Muscle layer of duodenum (tissue), 2 donors: ENCODE measurements around the gene NGEF.
"Not testable (repeated sequence)": the region's sequence is repeated elsewhere in the genome, so short reads cannot be mapped to it uniquely, and the experiment has no call there.

Source experiments
- H3K27ac ChIP-seq: one replicate; pipeline ENCODE4 v1.7.0; 2013; ENCODE audit warnings: mild to moderate bottlenecking, low read length
- H3K27me3 ChIP-seq: one replicate; pipeline ENCODE4 v1.7.0; 2013; ENCODE audit warnings: low read depth, mild to moderate bottlenecking, control low read depth, low read length
- H3K36me3 ChIP-seq, 2 donors: one replicate each; pipeline ENCODE4 v1.7.0; 2013; ENCODE audit warnings: low read length in 2 of 2, control low read depth in 1 of 2, mild to moderate bottlenecking in 1 of 2; ENCODE audit not compliant: insufficient read depth in 2 of 2, control insufficient read depth in 1 of 2
- H3K4me1 ChIP-seq, 2 donors: one replicate each; pipeline ENCODE4 v1.7.0; 2013; ENCODE audit warnings: low read length in 2 of 2, mild to moderate bottlenecking in 2 of 2, control low read depth in 1 of 2, moderate library complexity in 1 of 2; ENCODE audit not compliant: insufficient read depth in 2 of 2, control insufficient read depth in 1 of 2
- H3K4me3 ChIP-seq, 2 donors: one replicate each; pipeline ENCODE4 v1.7.0; 2013; ENCODE audit warnings: low read length in 2 of 2, low read depth in 1 of 2, mild to moderate bottlenecking in 1 of 2
- H3K9me3 ChIP-seq, 2 donors: one replicate each; pipeline ENCODE4 v1.7.0; 2013; ENCODE audit warnings: low read length in 2 of 2, control low read depth in 1 of 2, mild to moderate bottlenecking in 1 of 2; ENCODE audit not compliant: control insufficient read depth in 1 of 2
- donor health status: healthy.

NGEF gene

DNA sequence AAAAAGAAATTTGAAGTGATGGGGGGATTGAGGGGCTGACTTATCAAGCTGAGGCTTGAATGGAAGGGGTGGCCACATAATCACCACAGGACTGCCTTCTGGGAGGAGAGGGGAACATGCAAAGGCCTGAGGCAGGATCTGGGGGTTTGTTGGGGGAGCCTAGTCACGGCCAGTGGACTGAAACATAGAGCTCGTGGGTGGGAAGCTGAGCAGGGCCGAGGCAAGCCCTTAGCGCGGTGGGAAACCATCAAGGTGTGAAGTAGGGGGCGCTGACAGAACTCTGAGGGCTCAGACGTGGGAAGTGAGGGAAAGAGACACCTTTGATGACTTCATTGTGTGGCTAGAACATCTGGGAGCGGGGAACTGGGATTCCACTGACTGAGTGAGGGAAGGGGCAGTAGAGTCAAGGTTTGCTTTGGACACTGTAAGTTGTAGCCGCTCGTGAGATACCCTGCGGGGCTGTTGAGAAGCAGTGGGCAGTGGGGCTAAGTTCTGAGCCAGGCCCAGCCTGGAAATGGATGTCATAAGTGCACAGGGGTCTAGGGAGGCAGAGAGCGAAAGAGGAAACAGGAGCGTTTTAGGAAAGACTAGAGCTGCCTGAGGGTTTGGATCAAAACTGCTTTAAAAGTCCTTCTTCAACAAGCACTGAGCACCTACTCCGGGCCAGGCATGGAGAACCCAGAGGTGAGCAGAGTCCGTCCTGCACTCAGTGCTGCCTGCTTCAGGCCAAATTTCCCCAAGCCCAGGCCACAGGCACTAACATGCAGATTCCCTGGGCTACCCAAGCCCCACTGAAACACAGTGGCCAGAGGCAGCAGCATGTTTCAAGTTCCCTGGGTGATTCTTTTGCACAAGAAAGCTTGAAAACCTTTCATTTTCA is 143.7 kb downstream of the NGEF start:
- H3K4me3 ChIP-seq, result no peak overlapping the region
- peaks cover 0 to 7% of the 10 kb centered on the region in 2 donors for H3K4me1 ChIP-seq
- H3K27me3 ChIP-seq, result no peaks in the 10 kb centered on the region
- H3K36me3 ChIP-seq, result no peaks in the 10 kb centered on the region
- H3K9me3 ChIP-seq, result no peaks in the 10 kb centered on the region
- H3K27ac ChIP-seq, result no peak overlapping the region

DNA sequence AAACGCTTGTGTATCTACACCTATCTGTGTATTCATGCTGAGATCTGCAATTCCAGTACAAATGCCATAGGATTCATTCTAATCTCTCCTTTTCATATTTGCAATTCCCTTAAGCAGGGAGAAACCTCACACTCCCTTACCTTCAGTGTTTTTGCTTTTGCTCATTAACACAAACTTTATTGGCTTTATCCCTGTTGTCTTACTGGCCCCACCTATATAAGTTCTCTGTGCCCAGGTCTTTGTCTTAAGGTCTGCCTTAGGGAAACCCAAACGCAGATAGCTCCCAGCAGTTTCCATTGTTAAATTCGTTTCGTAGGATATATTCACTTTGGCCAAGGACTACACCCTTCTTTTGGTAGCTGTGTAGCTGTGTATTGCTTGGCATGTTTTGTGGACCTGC is 147.0 kb downstream of the NGEF start:
- H3K4me1 ChIP-seq, result no peaks in the 10 kb centered on the region
- H3K27ac ChIP-seq, result no peak overlapping the region
- H3K36me3 ChIP-seq, result peaks cover 1 to 3% of the 10 kb centered on the region in 2 donors
- no peak overlapping the region for H3K4me3 ChIP-seq
- no peaks in the 10 kb centered on the region for H3K9me3 ChIP-seq
- no peaks in the 10 kb centered on the region for H3K27me3 ChIP-seq

DNA sequence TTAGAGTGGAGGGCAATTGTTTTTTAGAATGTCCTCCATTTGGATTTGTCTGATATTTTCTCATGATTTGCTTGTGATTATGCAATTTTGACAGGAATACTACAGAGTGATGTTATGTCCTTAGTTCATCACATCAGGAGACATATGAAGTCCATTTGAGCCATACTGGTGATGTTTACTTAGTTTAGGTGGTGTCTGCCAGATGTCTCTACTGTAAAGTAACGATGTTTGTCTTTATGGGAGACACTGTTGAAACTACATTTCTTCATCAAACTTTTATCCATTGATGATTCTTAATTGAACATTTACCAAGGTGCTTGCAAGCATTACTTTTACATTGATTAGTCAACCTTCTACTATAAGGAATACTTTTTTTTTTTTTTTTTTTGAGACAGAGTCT is 147.9 kb downstream of the NGEF start:
- Histone ChIP-seq H3K27ac (no peak overlapping the region), H3K4me1 (no peaks in the 10 kb centered on the region), H3K4me3 (no peak overlapping the region), H3K36me3 (peaks cover 3% of the 10 kb centered on the region in 2 donors), H3K27me3 (no peaks in the 10 kb centered on the region), H3K9me3 (no peaks in the 10 kb centered on the region)

DNA sequence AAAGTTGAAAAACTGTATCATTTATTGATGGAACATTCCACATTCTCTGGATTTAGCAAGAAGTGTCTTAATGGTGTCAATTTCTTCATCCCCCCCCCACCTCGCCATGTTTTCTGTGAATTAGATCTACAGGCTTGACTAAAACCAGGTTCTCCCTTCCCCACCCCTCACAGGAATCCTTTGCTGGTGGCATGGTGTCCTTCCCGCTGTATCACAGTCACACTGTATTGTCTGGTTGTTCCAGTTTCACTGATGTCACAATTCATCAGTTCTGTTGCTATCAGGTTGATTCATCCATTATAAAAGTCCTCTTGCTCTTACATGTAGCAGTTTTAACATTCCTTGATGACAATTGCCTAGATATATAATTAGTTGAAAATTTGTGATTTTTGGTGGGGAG is 149.1 kb downstream of the NGEF start:
- no peaks in the 10 kb centered on the region for H3K4me1 ChIP-seq
- no peaks in the 10 kb centered on the region for H3K9me3 ChIP-seq
- no peak overlapping the region for H3K27ac ChIP-seq
- peaks cover 8 to 9% of the 10 kb centered on the region in 2 donors for H3K36me3 ChIP-seq
- H3K27me3 ChIP-seq, result no peaks in the 10 kb centered on the region
- H3K4me3 ChIP-seq, result no peak overlapping the region

DNA sequence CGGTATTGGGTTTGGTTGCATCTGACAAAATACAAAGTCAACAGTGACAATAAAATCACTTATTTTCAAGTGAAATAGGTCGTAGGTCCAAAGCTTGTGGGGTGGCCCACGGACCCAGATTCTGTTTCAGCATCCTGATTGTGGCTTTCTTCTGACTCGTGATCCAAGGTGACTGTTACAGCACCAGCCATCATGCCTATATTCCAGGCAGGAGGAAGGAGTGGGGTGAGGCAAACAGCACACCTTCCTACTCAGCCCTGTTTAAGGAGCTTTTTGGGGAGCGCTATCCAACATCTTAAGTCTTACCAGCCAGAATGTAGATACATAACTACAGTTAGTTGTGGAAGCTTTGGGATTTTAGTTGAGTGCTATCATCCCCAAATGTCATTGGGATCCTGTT is 151.7 kb downstream of the NGEF start:
- H3K27me3 ChIP-seq, result no peaks in the 10 kb centered on the region
- no peaks in the 10 kb centered on the region for H3K4me1 ChIP-seq
- H3K36me3 ChIP-seq, result peaks cover 35% of the 10 kb centered on the region in 2 donors
- no peak overlapping the region for H3K4me3 ChIP-seq
- H3K27ac ChIP-seq, result no peak overlapping the region
- no peaks in the 10 kb centered on the region for H3K9me3 ChIP-seq

DNA sequence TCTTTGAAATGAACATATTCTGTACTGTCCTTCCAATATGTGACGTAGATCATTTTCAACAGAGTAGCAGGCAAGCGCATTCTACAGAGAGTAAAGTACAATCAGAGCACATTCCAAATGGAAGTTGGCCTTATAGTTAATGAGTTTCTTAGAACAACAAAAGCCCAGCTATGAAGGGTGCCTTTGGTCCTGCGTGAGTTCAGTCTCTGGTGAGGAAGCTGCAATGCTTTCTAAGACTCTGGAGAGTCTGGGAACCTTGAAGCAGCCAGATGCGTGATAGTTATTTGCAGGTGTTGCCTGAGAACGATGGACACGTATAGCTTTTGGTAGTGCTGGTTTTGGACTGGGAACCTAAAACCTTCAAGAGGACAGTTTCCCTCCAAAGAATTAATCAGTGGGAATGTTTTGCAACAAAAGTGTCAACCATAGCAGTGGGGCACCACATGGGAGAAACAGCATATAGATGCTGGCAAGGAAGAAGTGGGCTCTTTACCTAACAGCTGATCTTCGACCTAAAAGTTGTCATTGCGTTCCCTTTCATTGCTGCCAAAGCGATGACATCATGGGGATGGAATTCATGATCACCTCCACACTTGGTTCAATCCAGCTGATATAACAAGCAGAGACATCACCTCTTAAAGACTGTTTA is 152.3 kb downstream of the NGEF start:
- Histone ChIP-seq H3K9me3 (no peaks in the 10 kb centered on the region), H3K27ac (no peak overlapping the region), H3K27me3 (no peaks in the 10 kb centered on the region), H3K36me3 (peaks cover 37 to 42% of the 10 kb centered on the region in 2 donors), H3K4me3 (no peak overlapping the region), H3K4me1 (no peaks in the 10 kb centered on the region)

DNA sequence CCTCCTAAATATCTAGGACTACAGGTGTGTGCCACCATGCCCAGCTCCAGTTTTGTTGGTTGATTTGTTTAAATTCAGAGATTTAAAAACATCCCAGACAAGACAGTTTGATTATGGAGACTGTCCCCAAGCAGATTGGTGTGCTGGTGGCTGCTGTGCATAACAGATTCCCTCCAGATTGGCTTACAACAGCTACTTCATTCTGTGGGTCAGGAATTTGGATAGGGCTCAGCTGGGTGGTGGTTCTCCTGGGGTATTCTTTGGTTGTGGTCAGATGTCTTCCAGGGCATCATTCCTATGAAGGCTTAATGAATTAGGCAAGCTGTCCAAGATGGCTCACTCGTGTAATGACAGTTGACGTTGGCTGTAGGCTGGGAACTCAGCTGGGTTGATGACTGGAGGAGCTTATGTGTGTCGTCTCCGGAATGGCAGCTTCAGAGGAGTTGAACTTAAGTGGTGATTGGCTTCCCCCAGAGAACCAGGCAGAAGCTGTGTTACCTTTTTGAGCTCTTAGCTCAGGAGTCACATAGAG is 153.6 kb downstream of the NGEF start:
- no peaks in the 10 kb centered on the region for H3K9me3 ChIP-seq
- H3K27me3 ChIP-seq, result no peaks in the 10 kb centered on the region
- H3K36me3 ChIP-seq, result peaks cover 40 to 45% of the 10 kb centered on the region in 2 donors
- no peak overlapping the region for H3K4me3 ChIP-seq
- no peak overlapping the region for H3K27ac ChIP-seq
- no peaks in the 10 kb centered on the region for H3K4me1 ChIP-seq

DNA sequence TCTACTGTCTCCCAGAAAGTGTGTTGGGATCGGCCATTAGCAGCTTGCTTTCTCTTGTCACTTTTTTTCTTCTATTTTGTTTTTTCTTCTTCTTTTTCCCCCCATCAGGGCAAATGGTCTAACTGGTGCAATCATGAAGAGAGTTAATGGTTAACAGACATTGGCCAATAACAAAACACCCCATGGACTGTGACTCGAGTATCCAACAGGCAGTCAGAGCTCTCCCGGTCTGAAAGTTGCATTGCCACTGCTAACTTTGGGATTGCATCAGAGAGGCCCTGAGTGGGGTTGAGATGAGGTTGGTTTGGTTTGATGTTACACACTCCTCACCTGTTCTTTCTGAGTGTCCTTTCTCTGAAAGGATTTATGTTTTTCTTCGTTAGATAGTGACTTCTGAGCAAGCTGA is 155.9 kb downstream of the NGEF start:
- peaks cover 0 to 7% of the 10 kb centered on the region in 2 donors for H3K4me1 ChIP-seq
- no peak overlapping the region for H3K4me3 ChIP-seq
- H3K9me3 ChIP-seq, result no peaks in the 10 kb centered on the region
- no peak overlapping the region for H3K27ac ChIP-seq
- H3K27me3 ChIP-seq, result no peaks in the 10 kb centered on the region
- peaks cover 40 to 51% of the 10 kb centered on the region in 2 donors for H3K36me3 ChIP-seq

DNA sequence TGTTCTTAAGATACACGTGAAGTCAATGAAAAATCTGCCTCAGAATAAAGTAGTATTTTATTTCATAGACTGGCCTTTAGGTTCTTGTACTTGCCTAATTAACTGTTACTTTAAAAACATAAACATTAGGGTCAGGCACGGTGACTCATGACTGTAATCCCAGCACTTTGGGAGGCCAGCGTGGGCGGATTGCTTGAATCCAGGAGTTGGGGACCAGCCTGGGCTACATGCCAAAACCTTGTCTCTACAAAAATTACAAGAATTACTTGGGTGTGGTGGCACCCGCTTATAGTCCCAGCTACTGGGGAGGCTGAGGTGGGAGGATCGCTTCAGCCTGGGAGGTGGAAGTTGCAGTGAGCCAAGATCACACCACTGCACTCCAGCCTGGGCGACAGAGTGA is 159.0 kb downstream of the NGEF start:
- peaks cover 57 to 72% of the 10 kb centered on the region in 2 donors for H3K36me3 ChIP-seq
- no peaks in the 10 kb centered on the region for H3K27me3 ChIP-seq
- H3K27ac ChIP-seq, result no peak overlapping the region
- no peak overlapping the region for H3K4me3 ChIP-seq
- H3K4me1 ChIP-seq, result peaks cover 0 to 7% of the 10 kb centered on the region in 2 donors
- no peaks in the 10 kb centered on the region for H3K9me3 ChIP-seq

DNA sequence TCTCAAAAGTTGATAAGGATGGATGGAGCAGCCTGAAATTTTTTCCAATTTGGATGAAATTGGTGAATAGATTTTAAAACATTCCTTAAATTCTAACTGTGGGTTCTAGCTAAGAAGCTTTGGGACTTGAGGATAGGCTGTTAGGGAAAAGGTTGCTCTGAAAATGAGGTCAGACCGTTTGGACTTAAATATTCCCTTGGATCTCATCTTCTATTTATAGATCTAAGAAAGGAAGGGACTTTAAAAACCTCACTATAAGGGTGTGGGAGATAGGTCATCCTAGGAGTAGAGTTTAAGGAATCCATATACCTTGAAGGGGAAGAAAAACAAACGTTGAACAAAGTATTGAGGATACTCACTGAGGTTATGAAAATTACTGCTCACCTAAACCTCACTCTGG is 160.4 kb downstream of the NGEF start:
- Histone ChIP-seq H3K36me3 (peaks cover 53 to 68% of the 10 kb centered on the region in 2 donors), H3K27me3 (no peaks in the 10 kb centered on the region), H3K4me1 (peaks cover 0 to 7% of the 10 kb centered on the region in 2 donors), H3K27ac (no peak overlapping the region), H3K4me3 (no peak overlapping the region), H3K9me3 (no peaks in the 10 kb centered on the region)

DNA sequence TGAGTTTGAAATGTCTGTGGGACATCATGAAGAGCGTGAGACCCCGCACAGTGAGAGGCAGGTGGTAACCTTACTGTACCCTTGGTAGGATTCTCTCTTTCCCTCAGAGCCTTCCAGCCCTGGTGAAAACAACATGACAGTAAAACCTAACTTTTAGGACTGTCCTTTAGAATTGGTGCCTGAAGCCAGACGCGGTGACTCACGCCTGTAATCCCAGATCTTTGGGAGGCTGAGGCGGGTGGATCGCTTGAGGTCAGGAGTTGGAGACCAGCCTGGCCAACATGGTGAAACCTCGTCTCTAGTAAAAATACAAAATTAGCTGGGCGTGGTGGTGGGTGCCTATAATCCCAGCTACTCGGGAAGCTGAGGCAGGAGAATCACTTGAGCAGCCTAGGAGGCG is 161.0 kb downstream of the NGEF start:
- H3K4me3 ChIP-seq, H3K4me1 ChIP-seq, H3K27ac ChIP-seq, H3K9me3 ChIP-seq, H3K27me3 ChIP-seq: not testable (repeated sequence)
- H3K36me3 ChIP-seq, result peaks cover 53 to 68% of the 10 kb centered on the region in 2 donors
